HepG2 (cell line): ENCODE data around the gene CYP27B1. TPM values are rescaled to one million over a fixed set of nuclear protein-coding genes. Genes with fewer than 3 reads are reported as not detected.

ENCODE experiments used
- CAMTA2 ChIP-seq: sonication (generic); formaldehyde crosslinking; IDR thresholded peaks from 2 replicates; pipeline ENCODE4 v1.4.0; 2020; ENCODE audit warnings: mild to moderate bottlenecking, missing genetic modification reagents, borderline replicate concordance
- HOXA7 ChIP-seq: sonication (generic); formaldehyde crosslinking; IDR thresholded peaks from 2 replicates; pipeline ENCODE4 v1.8.1; 2022; ENCODE audit warnings: mild to moderate bottlenecking, missing genetic modification reagents, moderate library complexity
- POGZ ChIP-seq: sonication (generic); formaldehyde crosslinking; IDR thresholded peaks from 2 replicates; pipeline ENCODE4 v1.4.0; 2020; ENCODE audit warnings: mild to moderate bottlenecking, missing genetic modification reagents
- SMAD1 ChIP-seq: sonication (generic); formaldehyde crosslinking; IDR thresholded peaks from 2 replicates; pipeline ENCODE4 v1.4.0; 2020; ENCODE audit warnings: missing genetic modification reagents, low read depth, mild to moderate bottlenecking, borderline replicate concordance
- SP140L ChIP-seq: sonication (generic); formaldehyde crosslinking; IDR thresholded peaks from 2 replicates; pipeline ENCODE4 v1.4.0; 2020; ENCODE audit warnings: missing genetic modification reagents, borderline replicate concordance
- ZBTB40 ChIP-seq, 2 experiments: fragments of 450-650 bp in 1 of 2; sonication (generic) in 1 of 2; formaldehyde crosslinking in 1 of 2; IDR thresholded peaks; 2 replicates each; pipeline versions ENCODE4 v1.6.1 to v1.8.0; 2016 to 2022; ENCODE audit warnings: antibody characterized with exemption in 1 of 2, mild to moderate bottlenecking in 1 of 2, missing genetic modification reagents in 1 of 2
- ZNF513 ChIP-seq: sonication (generic); formaldehyde crosslinking; conservative IDR thresholded peaks from 2 replicates; pipeline ENCODE4 v1.5.0; 2020; ENCODE audit warnings: missing genetic modification reagents
- polyA plus RNA-seq, 8 experiments: library from polyadenylated mRNA; depleted of rRNA in 3 of 8; stranded (reverse) in 7 of 8; unstranded in 1 of 8; fragments of >200 nt; fragmentation: Illumina TruSeq in 4 of 8; extraction: Trizol in 4 of 8; gene quantifications; 2 replicates each; pipeline versions ENCODE4 v1.2.1 to v1.2.3, GENCODE V29; 2011 to 2016; ENCODE audit warnings: low read depth in 4 of 8, missing spikeins in 1 of 8, mixed read lengths in 1 of 8; ENCODE audit not compliant: insufficient read depth in 1 of 8
- total RNA-seq, 5 experiments: library from RNA; depleted of rRNA; stranded (reverse); fragments of >200 nt; fragmentation: Illumina TruSeq; extraction: Trizol; gene quantifications; 2 replicates each; pipeline ENCODE4 v1.2.3, GENCODE V29; 2016; ENCODE audit warnings: low read depth in 1 of 5
- TF ChIP-seq, protein P1 (sequence below): sonication (generic); formaldehyde crosslinking; IDR thresholded peaks from 2 replicates; pipeline ENCODE4 v1.5.0; 2020; ENCODE audit warnings: mild to moderate bottlenecking, missing genetic modification reagents
- TF ChIP-seq, protein P2 (sequence below): sonication (generic); formaldehyde crosslinking; IDR thresholded peaks from 2 replicates; pipeline ENCODE4 v1.5.0; 2020; ENCODE audit warnings: missing genetic modification reagents

The CYP27B1 gene
- total and polyA plus RNA-seq, 2 of the 13 experiments (the other 11 are each of a cell fraction or from before 2014, with no cell fraction given) = 2.3 to 3.0 TPM

GRCh38 chr12:57782608-57783465 lies 16.0 kb upstream of the CYP27B1 start, which contains the start of gene TSFM (continued):
- TF ChIP-seq ZBTB40 (IDR thresholded peaks at IDR 0.05) = no peak
- TF ChIP-seq ZBTB40 (CRISPR knock-in tag; IDR thresholded peaks at IDR 0.05) = peak; percentile 79
- 0 out of 2 replicates have a peak, but pooled peaks have one; percentile 70 for TF ChIP-seq SMAD1
- no peak for TF ChIP-seq ZNF513 (CRISPR knock-in tag)
- no peak for TF ChIP-seq HOXA7 (CRISPR knock-in tag)
- TF ChIP-seq, protein P1, sequence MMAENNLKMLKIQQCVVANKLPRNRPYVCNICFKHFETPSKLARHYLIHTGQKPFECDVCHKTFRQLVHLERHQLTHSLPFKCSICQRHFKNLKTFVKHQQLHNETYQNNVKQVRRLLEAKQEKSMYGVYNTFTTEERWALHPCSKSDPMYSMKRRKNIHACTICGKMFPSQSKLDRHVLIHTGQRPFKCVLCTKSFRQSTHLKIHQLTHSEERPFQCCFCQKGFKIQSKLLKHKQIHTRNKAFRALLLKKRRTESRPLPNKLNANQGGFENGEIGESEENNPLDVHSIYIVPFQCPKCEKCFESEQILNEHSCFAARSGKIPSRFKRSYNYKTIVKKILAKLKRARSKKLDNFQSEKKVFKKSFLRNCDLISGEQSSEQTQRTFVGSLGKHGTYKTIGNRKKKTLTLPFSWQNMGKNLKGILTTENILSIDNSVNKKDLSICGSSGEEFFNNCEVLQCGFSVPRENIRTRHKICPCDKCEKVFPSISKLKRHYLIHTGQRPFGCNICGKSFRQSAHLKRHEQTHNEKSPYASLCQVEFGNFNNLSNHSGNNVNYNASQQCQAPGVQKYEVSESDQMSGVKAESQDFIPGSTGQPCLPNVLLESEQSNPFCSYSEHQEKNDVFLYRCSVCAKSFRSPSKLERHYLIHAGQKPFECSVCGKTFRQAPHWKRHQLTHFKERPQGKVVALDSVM = peak; percentile 65
- TF ChIP-seq POGZ (CRISPR knock-in tag) = peak; percentile 97
- 0 out of 2 replicates have a peak, but pooled peaks have one; percentile 45 for TF ChIP-seq CAMTA2
- 0 out of 2 replicates have a peak, but pooled peaks have one; percentile 90 for TF ChIP-seq SP140L (CRISPR knock-in tag)
- TF ChIP-seq, protein P2, sequence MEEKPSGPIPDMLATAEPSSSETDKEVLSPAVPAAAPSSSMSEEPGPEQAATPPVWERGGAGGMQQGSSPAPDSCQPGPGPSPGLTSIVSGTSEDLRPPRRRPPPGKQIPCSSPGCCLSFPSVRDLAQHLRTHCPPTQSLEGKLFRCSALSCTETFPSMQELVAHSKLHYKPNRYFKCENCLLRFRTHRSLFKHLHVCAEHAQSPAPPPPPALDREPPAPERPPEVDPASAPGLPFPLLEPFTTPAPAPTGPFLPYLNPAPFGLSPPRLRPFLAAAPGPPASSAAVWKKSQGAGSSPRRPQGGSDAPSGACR (CRISPR knock-in tag) = peak; percentile 47; the same call in 1 of the 2 replicates
